ENCODE data around the gene CAMK1. TPM values are rescaled to one million over a fixed set of nuclear protein-coding genes. Genes with fewer than 3 reads are reported as not detected.

CAMK1 gene
- total and polyA plus RNA-seq, 2 of the 4 experiments (the other 2 are of a cell fraction) = 33.3 to 36.4 TPM

DNA sequence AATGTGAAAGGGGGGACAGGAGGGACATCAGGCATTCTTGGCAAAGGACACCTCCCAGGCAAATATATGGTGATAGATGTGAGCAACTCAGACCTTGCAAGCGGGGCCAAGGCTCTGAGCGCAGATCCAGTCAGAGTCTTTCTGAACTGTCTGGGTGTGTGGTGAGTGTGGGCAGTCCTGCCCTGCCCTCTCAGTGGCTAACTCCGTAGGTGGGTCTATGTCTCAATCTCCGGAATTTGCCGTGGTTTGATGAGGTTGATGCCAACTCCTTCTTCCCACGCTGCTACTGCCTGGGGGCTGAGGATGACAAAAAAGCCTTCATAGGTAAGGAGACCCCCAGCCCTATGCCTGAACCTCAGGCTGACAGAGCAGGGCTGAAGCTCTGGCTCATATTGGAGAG is 47.7 kb upstream of the CAMK1 start:
- no peak overlapping the region for H2BK5ac ChIP-seq (ENCODE audit: low read depth, low read length, poor library complexity, severe bottlenecking)
- no peak overlapping the region for H2AK5ac ChIP-seq (ENCODE audit: low read depth, low read length)
- ChIA-PET POLR2A (ENCODE audit: unreplicated experiment) (no interaction called here), CTCF (no interaction called here)
- in situ Hi-C loops (cut with MboI; ENCODE audit: low sequenced_read_pairs) (no loop called here), dilution Hi-C loops (cut with HindIII; ENCODE audit: low sequenced_read_pairs, unreplicated experiment) (no loop called here), intact Hi-C loops (cut with micrococcal nuclease) (no loop called here)
- H4K91ac ChIP-seq (ENCODE audit: insufficient read depth, low read depth, low read length) = no peak overlapping the region
- H3K14ac ChIP-seq (replicated peaks; ENCODE audit: low read depth, low read length) = no peak overlapping the region
- H4K5ac ChIP-seq (ENCODE audit: low read depth, low read length) = no peak overlapping the region
- H3K18ac ChIP-seq (ENCODE audit: low read depth, low read length) = no peak overlapping the region
- DNase-seq = no peak
- H2AK9ac ChIP-seq (replicated peaks; ENCODE audit: low read depth, low read length, poor library complexity) = no peak overlapping the region
- H3K4me3 ChIP-seq (ENCODE audit: insufficient read depth, low read depth, low read length) = no peak overlapping the region
- H3K4ac ChIP-seq (ENCODE audit: low read depth, low read length) = no peak overlapping the region
- no peak overlapping the region for H3K4me2 ChIP-seq (ENCODE audit: low read depth, low read length)
- H3K27ac ChIP-seq (ENCODE audit: insufficient read depth, low read length) = no peak overlapping the region
- no peak overlapping the region for H3K56ac ChIP-seq (ENCODE audit: extremely low read depth, insufficient read depth, low read length)
- TF ChIP-seq MAFK (IDR thresholded peaks at IDR 0.05; ENCODE audit: low read depth, low read length) (no peak), POLR2A (IDR thresholded peaks at IDR 0.05; ENCODE audit: low read depth, low read length) (no peak), SMC3 (IDR thresholded peaks at IDR 0.05; ENCODE audit: low read depth, low read length) (no peak), FOS (IDR thresholded peaks at IDR 0.05; ENCODE audit: low read depth, low read length) (no peak), CHD1 (IDR thresholded peaks at IDR 0.05; ENCODE audit: low read depth, low read length) (no peak), BHLHE40 (IDR thresholded peaks at IDR 0.05; ENCODE audit: low read depth, low read length) (no peak), RAD21 (IDR thresholded peaks at IDR 0.05; ENCODE audit: low read length) (no peak), MXI1 (IDR thresholded peaks at IDR 0.05; ENCODE audit: borderline replicate concordance, low read depth, low read length) (no peak), NFE2L2 (IDR thresholded peaks at IDR 0.05; ENCODE audit: low read depth, low read length) (no peak), RFX5 (IDR thresholded peaks at IDR 0.05; ENCODE audit: low read depth, low read length) (no peak), CEBPB (IDR thresholded peaks at IDR 0.05; ENCODE audit: low read depth, low read length) (no peak), RCOR1 (IDR thresholded peaks at IDR 0.05; ENCODE audit: insufficient replicate concordance, low read length) (no peak)
- TF ChIP-seq, protein P1, sequence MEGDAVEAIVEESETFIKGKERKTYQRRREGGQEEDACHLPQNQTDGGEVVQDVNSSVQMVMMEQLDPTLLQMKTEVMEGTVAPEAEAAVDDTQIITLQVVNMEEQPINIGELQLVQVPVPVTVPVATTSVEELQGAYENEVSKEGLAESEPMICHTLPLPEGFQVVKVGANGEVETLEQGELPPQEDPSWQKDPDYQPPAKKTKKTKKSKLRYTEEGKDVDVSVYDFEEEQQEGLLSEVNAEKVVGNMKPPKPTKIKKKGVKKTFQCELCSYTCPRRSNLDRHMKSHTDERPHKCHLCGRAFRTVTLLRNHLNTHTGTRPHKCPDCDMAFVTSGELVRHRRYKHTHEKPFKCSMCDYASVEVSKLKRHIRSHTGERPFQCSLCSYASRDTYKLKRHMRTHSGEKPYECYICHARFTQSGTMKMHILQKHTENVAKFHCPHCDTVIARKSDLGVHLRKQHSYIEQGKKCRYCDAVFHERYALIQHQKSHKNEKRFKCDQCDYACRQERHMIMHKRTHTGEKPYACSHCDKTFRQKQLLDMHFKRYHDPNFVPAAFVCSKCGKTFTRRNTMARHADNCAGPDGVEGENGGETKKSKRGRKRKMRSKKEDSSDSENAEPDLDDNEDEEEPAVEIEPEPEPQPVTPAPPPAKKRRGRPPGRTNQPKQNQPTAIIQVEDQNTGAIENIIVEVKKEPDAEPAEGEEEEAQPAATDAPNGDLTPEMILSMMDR (conservative IDR thresholded peaks at IDR 0.05; ENCODE audit: low read depth, low read length) = no peak
- TF ChIP-seq, protein P2, sequence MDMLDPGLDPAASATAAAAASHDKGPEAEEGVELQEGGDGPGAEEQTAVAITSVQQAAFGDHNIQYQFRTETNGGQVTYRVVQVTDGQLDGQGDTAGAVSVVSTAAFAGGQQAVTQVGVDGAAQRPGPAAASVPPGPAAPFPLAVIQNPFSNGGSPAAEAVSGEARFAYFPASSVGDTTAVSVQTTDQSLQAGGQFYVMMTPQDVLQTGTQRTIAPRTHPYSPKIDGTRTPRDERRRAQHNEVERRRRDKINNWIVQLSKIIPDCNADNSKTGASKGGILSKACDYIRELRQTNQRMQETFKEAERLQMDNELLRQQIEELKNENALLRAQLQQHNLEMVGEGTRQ (IDR thresholded peaks at IDR 0.05; ENCODE audit: low read depth, low read length) = no peak
- no peaks in the 10 kb centered on the region; the same call in 1 of the 2 replicates for H4K20me1 ChIP-seq (ENCODE audit: insufficient read depth, low read length)
- H2BK20ac ChIP-seq (ENCODE audit: low read depth, low read length) = no peak overlapping the region
- H4K8ac ChIP-seq (ENCODE audit: low read depth in 2 of 2, low read length in 2 of 2) = no peak overlapping the region
- no peak overlapping the region for H3K9ac ChIP-seq (ENCODE audit: low read depth, low read length)
- H3K9me3 ChIP-seq (ENCODE audit: control insufficient read depth, insufficient read depth, low read length) = no peaks in the 10 kb centered on the region
- no peak overlapping the region for H3K23ac ChIP-seq (ENCODE audit: low read depth, low read length)
- no peak overlapping the region for H2BK120ac ChIP-seq (ENCODE audit: low read depth, low read length)
- H3K79me1 ChIP-seq (ENCODE audit: low read depth in 1 of 2, low read length in 2 of 2) = no peaks in the 10 kb centered on the region
- WGBS, 2 experiments (ENCODE audit: extremely low coverage in 2 of 2, insufficient read length in 1 of 2) = no CpG with 5 or more reads among the region's 6 CpGs
- no peak overlapping the region for H2AFZ ChIP-seq (replicated peaks; ENCODE audit: low read length, poor library complexity)
- BruUV-seq (replicated peaks) = no TSS peak
- no peak overlapping the region for H2BK15ac ChIP-seq (ENCODE audit: low read depth, low read length)
- peaks cover 11% of the 10 kb centered on the region for H3K9me1 ChIP-seq (ENCODE audit: insufficient read depth, low read length)
- H3K4me1 ChIP-seq (ENCODE audit: control insufficient read depth, insufficient read depth, low read length) = no peaks in the 10 kb centered on the region
- no peaks in the 10 kb centered on the region for H3K27me3 ChIP-seq (ENCODE audit: control insufficient read depth, insufficient read depth, low read length)
- ATAC-seq (ENCODE audit: low read depth) = no peak
- peaks cover 9% of the 10 kb centered on the region for H3K36me3 ChIP-seq (ENCODE audit: control insufficient read depth, insufficient read depth, low read length)

All from IMR-90 (cell line).